Activated CD8-positive, alpha-beta memory T cell treated with anti-CD3 and anti-CD28 coated beads, Interleukin-2, amount 50 U/mL, for 4 hours (primary cell): ENCODE results near the gene OSER1.
A peak's percentile ranks its signal among the peaks of the same experiment; 100 is the strongest.
"Not testable (repeated sequence)": the region's sequence is repeated elsewhere in the genome, so short reads cannot be mapped to it uniquely, and the experiment has no call there.

Experiments
- DNase-seq: peaks from one replicate; pipeline ENCODE4 v3.0.0-alpha.2; 2020

The OSER1 gene

DNA sequence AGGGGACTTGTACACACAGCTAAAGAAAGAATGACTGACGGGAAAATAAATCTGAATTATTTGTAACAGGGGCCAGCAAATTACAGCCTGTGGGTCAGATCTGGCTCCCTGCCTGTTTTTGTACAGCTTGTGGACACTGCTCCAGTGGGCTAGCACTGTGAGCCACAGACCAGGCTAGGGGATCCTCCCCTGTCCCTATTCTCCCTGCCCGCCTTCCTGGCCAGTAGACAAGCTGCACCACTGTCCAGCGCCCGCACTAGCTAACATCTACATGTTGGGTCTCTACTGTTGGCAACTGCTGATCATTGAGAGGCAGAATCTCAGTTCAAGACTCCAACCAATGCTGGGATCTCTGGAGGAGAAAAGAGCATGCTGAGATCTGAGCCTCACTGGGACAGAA lies 10.7 kb downstream of the OSER1 start:
- DNase-seq, result no peak

DNA sequence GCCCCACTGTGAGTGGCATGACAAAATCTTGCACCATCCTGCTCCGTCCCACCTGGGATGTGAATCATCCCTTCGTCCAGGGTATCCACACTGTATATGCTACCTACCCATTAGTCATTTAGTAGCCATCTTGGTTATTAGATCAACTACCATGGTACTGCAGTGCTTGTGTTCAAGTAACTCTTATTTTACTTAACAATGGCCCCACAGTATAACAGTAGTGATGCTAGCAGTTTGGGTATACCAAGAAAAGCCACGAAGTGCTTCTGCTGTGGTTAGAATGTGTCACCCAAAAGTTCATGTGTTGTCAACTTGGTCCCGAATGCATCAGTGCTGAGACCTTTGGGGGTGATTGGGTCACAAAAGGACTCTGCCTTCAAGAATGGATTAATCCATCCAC lies 11.7 kb downstream of the OSER1 start:
- no peak for DNase-seq

DNA sequence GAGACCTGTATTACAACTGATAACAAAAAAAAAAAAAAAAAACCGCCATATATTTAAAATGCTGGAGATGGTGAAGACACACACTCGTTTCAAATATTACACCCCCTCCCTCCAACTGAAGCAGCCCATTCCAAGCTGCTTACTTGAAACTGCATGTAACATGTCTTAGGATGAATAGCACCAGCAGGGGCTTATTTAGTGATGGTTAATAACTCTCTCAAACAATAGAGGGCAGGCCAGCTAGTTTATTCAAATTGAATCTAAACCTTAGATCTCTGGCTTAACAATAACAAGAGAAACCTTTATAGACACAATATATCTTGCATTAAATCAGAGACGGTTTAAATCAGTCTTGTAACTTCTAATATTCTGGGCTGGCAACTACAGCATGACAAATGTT lies 14.3 kb downstream of the OSER1 start:
- DNase-seq, result no peak

DNA sequence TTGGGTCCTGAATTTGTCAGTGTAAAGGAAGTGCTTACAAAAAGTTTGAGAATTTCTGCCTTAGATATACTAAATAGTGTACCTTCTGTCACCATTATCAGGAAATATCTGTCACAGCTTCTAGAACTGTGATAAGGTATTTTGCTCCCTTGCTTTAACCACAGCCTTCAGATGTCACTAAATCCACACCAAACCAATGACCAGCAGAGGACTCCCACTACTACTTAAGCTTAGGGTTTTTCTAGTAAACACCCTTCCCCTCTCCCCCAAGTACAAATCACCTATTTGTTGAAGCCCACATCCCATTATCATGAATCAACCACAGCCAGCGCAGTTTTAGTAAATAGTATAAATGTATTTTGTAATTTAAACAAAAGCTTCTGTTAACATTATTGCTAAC lies 15.0 kb downstream of the OSER1 start:
- DNase-seq, result no peak

DNA sequence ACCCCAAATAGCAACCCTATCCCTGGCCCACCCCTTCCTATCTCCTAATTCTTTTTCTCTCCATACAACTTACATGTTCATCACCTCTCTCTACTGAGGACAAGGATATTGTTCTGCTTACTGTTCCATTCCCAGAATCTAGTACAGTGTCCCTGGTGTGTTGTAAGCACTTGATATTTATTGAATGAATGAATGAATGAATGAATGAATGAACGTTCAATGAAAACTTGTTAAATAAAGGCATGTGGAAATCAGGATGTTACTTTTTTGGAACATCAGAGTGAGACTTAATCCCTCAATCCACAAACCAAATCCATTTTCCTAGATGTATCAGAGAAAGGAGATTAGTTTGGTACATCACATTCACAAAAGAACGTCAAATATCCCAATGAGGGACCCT lies 16.8 kb downstream of the OSER1 start:
- no peak for DNase-seq

DNA sequence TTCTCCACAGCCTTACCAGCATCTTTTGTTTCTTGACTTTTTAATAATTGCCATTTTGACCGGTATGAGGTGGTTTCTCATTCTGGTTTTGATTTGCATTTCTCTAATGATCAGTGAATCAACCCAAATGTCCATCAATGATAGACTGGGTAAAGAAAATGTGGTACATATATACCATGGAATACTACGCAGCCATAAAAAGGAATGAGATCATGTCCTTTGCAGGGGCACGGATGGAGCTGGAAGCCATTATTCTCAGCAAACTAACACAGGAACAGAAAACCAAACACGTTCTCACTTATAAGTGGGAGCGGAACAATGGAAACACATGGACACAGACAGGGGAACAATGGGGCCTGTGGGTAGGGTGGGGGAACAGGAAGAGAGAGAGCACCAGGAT lies 18.9 kb downstream of the OSER1 start:
- not testable (repeated sequence) for DNase-seq

DNA sequence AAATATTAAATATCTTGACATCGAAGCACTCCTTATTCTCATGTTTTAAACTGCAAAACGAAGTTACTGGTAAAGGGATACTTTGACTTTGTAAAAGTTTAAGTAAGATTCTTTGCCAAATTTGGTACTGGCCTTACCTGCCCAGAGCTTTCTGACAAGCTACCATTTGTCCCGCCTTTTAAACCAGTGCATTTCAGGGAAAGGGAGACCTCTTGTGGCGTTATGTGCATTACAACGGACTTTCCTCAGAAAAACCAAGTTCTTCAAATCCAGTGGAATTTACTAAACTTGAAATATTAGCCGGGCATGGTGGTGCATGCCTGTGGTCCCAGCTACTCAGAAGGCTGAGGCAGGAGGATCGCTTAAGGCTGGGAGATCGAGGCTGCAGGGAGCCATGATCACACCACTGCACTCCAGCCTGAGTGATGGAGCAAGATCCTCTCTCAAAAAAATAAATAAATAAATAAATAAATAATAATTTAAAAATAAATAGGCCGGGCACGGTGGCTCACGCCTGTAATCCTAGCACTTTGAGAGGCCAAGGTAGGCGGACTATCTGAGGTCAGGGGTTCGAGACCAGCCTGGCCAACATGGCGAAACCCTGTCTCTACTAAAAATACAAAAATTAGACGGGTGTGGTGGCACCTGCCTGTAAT lies 20.2 kb downstream of the OSER1 start:
- DNase-seq, result peak; percentile 37

DNA sequence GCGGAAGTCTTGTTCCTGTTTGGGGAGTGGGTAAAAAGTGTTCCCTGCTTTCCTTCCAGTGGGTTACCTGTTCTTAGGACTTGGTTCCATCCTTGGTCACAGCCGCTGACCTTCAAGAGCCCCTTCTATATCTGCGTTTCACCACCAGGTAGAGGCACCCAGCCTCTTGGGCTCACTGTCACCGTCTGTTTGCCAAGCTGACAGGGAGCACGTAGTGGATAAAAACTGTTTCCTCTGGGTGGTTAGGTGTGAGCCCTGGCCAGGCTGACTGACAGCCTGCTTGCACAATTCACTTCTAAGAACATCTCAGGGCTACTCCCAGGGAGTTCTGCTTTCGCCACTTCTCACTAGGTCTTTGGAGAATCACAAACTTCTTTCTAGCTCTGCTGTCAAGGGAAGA lies 21.8 kb downstream of the OSER1 start:
- DNase-seq, result no peak

DNA sequence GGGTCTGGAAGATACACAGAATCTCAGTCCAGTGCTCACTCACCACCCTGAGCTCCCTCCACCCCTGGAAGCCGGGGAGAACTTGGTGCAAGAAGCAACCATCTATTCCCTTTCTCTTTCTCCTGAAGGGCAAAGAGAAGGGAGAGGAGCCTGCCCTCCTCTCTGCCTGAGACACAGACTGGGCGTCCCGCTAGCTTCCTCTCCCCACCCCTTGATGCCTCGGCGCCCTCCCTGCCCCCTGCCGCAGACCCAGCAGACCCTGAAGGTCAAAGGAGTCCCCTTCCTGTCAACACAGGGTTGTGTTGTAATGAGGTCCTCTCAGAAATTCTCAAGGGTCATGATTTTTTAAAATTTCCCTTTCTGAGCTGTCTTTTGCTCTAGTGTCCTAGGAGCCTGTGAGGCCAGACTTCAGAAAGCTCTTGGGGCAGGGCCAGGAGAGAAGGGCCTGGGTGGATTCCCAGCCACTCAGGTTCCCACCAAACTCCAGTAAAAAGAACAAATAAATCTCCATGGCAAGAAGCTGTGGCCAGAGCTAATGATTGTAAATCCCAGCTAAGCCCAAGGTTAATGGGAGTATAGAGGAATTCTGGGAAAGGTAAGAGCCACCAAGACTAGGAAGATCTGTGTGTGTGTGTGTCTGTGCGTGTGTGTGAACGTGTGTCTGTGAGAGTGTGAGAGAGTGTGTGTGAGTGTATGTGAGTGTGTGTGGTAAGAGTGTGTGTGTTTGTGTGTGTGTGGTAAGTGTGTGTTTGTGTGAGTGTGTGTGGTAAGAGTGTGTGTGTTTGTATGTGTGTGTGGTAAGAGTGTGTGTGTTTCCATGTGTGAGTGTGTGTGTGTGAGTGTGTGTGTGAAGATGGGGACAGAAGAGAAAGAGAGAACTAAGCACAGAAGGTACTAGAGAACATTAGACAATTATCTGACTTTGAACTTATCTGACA lies 22.5 kb downstream of the OSER1 start:
- no peak for DNase-seq

DNA sequence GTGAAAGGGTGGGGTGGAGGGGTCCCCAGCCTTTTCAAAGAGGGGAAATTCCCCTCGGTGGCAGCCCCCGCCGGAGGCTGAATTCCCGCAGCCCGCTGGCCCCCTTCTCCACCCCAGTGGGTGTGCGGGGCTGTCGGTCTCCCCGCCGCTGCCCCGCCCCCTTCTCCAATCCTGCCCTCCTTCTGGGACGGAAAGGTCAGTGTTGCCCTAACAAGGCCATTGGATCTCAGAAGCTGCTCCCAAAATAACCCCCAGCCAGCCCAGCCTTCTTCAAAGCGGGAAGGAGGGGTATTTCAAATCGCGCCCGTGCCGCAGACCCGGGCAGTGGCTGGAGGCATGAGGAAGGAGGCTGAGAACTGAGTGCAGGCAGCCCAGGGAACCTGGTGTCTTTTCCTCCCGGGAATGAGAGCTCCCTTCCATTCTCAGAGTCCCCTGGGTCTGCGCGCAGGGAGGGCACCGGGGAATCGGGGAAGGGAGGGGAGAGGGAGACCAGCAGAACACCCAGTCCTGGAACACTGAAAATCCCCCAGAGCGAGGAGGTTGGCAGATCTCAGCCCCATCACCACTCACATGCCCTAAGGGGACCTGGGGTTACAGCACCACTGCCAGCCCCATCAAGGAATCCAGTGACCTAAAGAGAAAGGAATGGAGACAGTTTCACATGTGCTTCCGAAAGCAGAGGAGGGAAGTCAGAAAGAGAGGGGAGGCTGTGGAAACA lies 23.4 kb downstream of the OSER1 start, which contains the start of gene JPH2:
Gene JPH2 (minus strand): TSS at position 135 of the 718 bp plus-strand sequence. CDS start 483 bp downstream, outside the sequence.
- DNase-seq, result no peak

DNA sequence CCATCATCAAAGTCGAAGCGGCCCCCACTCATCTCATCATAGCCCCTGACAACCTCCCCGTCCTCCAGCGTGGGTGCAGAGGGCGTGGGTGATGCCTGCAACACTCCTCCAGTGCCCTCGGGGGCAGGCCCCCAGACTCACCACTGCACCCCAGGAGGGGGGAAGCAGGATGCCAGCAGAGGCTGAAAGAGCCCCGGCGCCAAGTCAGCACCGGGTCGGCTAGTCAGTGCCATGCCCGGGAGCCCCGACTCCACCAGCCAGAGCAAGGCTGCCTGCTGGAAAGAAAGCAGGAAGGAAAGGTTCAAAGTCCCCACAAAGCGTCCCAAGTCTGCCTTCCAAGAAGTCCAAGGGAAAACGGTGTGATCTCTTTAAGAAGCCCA lies 23.9 kb downstream of the OSER1 start:
- DNase-seq, result no peak

DNA sequence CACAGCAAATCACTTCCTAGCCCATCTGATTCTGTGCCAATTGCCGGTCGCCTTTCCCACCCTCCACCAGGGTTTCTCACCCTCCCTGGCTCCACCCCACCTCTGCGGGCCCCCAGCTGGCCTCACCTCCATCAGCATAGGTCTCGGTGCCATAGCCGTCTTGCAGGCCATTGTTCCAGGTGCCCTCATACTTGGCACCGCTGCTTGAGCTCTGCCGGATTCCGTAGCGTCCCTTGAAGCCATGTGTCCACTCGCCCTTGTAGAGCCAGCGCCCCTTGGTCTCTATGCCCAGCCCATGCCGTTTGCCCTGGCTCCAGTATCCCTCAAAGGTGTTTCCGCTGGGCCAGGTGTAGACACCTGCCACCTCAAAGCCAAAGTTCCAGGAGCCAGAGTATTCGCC lies 24.4 kb downstream of the OSER1 start:
- DNase-seq, result no peak

DNA sequence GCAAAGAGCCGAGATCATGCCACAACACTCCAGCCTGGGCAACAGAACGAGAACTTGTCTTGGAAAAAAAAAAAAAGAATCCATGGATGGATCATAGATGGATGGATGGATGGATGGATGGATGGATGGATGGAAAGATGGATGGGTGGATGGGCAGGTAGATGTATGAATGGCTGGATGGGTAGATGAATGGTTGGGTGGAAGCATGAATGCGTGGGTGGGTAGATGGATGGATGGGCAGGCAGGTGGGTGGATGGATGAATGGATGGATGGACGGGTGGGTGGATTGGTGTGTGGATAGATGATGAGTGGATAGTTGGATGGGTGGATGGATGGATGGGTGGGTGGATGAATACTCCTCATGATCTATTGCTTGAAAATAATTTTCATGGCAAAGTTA lies 25.0 kb downstream of the OSER1 start:
- DNase-seq, result no peak

DNA sequence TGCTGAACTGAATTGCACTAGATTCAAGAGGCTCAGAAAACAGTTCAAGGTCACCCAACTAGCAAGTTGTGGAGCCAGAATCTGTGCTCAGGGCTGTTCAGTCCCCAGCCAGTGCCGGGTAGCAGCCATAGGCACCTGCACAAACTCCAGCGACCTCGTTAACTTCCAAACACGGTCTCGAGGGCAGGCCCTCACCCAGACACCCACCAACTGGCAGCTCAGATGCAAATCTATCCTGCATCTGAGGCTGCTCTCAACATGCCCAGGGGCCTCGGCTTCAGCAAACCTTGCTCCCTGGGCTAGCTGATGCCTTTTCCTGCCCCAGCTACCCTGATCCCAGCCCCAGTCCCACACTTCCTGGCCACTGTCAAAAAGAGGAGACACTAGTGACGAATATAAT lies 27.3 kb downstream of the OSER1 start:
- no peak for DNase-seq

DNA sequence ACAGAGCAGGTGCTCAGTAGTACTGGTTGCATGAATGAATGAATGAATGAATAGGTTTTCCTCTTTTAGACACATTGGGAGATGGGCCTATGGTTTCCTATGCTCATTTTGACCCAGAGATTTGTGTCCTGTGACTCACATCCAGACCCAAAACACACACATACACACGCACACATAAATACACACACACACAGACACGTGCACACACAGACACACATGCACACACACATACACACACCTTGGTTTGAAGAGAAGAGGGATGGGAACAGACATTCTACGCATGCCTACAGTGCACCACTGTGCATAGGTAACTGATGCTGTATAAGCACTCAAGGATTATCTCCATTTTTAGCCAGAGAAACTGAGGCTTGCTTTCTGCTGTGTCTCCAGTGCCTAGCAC lies 27.7 kb downstream of the OSER1 start:
- DNase-seq, result no peak

DNA sequence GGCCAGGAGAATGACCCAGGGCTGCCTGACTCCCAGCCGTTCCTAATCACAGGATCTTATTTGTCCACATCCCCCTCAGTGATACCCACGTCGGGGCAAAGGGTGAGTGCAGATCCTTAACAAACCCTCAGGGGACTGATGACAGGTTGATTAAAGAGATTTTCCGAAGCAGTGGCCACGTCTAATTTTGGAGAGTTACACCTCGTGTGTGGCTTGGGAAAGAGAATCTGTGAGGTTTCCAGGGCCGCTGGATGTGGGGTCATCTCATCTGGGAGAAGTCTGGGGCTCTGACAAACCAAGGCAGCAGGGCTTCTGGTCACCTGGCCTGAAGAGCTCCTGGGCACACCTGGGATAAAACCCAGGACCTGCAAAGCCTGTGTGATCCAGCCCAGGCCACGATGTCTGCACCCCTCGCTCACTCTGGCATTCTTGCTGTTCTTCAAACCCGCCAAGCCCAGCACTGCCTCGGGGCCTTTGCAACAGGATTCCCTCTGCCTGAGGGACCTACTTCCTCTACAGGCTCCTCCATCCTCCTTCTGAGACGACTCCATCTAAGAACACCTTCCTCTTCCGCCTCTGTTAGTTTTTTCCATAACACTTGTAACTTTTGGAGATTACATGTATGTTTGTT lies 28.3 kb downstream of the OSER1 start:
- DNase-seq, result no peak

DNA sequence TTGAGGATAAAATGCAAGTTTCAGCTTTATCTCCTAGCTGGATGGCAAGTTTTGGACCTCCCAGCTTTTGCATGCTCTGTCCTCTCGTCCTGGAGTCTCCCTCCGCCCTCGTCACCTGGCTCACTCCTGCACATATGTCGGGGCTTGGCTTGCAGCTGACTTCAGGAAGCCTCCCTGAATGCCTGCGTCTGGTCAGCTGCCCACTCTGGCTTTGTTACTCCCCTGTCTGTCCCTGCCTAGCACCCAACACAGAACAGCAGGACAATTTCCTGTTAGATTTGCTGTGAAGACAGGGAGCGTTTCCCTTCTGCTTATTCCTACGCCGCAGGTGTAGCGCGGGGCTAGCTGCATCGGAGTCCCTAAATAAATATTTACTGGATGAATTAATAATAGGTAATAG lies 29.0 kb downstream of the OSER1 start:
- no peak for DNase-seq

DNA sequence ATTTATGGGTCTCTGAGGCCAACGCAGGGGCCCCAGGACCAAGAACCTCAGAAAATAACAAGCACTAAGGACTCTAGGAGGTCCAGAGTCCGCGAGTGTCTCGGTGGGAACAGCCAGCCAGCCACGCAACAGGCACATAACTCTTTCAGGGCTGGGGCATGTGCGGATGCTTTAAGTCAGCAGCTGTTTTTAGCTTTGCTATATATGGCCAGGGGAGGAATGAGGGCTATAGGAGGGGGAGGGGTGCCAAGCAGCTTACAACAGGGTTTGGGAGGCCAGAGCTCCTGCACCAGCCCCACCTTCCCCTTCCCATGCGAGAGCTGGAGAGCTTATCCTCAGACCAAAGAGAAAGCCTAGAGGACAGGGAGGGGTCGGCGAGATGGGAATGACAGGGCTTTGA lies 29.8 kb downstream of the OSER1 start:
- DNase-seq, result no peak

DNA sequence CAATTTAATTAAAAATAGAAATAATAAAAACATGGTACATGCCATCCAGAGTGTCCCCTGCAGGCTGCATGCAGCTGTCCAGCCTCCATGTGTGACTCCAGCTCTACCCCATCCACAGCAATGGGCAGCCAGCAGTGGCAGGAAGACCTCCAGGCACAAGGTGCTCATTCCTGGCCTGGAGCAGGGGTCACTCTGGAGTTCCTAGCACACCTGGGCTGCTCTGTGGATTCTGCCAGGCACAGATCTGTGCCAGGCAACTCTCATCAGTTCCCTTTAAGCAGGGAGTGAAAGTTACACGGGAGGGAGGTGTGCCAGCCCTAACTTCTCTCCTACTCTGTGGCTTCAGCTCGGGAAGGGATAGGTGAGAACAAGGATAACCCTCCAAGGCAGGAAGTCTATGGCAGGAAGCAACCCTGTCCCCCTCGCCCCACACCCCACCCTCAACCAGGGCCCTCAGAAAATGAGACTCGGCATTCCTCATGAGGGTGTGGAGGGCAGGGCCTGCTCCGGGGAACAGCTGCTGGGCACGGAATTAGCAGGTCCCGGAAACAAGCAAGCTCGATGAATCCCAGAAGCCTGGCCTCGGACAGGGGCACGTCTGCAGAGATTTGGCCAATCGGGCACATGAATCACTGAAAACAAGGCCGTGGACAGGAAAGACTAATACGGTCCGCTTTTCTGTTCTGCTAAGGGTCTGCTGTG lies 33.6 kb downstream of the OSER1 start:
- DNase-seq, result no peak

DNA sequence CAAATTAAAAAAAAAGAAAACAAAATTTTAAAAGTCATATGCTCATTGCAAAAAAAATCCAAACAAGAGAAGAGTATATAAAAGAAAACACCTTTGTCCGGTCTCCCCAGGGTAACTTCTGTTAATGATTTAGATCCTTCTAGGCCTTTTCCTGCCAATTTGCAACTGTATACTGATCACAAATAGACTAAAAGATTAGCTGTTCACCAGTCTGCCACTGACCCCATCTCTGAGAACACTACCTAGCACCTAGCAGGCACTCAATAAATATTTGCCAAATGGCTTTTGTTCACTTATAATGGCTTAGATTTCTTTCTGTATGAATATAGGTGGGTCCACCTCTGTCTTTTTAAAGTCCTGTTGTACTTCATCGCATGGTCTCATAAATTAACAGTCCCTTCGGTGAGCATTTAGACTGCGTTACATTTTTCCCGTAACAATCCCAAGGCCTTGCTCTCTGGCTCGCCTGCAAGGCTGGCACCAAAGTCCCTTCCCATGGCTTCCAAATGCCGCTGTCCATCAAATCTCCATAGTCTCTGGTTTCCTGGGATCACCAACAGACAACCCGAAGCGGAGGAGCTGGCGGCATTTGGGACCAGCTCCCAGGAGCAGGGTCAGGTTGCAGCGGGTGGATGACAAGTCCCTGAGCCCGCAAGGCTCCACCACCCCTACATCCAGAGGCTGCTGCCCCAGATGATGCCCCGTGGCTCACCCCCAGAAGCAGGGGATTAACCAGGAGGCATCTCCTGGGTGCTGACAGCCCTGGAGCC lies 35.4 kb downstream of the OSER1 start:
- no peak for DNase-seq

DNA sequence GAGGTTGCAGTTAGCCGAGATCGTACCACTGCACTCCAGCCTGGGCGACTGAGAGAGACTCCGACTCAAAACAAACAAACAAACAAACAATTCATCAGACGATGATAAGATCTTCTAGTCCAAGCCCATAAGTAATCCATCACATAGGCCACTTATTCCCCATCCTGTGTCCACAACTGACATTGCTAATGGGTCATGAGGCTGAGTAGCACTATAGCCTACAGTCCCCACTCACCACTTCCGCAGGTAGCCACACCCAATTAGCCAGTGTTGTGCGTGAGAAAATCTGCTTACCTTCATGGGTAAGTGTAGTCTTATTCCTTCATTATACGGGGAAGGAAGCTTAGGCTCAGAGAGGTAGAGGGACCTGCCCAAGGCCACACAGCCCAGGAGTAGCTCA lies 36.7 kb downstream of the OSER1 start:
- no peak for DNase-seq

DNA sequence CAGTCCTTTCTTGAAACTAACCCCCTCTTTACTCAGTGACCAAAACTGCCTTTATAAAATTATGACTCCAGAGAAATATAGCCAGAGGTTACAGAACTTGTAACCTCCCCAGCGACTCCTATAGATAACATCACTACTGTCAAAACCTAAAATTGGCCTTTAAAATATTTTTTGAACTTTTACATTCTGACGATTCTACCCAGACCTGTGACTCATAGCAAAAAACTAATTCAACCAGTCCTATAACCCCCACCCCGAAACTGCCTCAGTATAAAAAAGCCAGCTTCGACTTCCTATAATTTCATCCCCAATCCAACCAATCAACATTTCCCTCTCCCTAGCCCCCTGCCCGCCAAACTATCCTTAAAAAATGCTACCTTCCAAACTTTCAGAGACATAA lies 37.5 kb downstream of the OSER1 start:
- DNase-seq, result no peak
